Transverse colon (tissue), 4 donors: Measurements from ENCODE around the gene DNAL1. TPM values are rescaled to one million over a fixed set of nuclear protein-coding genes. Genes with fewer than 3 reads are reported as not detected.

Experiments used
- DNase-seq: peaks from one replicate; pipeline ENCODE4 v3.0.0-alpha.2; 2019
- H3K27ac ChIP-seq, 4 donors: fragments of 200-600 bp; sonication (generic); 2 replicates each; pipeline ENCODE4 v1.5.1; 2016 to 2018; ENCODE audit warnings: inconsistent platforms in 4 of 4
- H3K27me3 ChIP-seq: fragments of 200-600 bp; sonication (generic); 2 replicates; pipeline ENCODE4 v1.5.1; 2017; ENCODE audit warnings: inconsistent platforms
- H3K36me3 ChIP-seq, 4 donors: fragments of 200-600 bp; sonication (generic); 2 replicates each; pipeline ENCODE4 v1.5.1; 2017 to 2019; ENCODE audit warnings: inconsistent platforms in 4 of 4
- H3K4me1 ChIP-seq, 4 donors: fragments of 200-600 bp; sonication (generic); 2 replicates each; pipeline ENCODE4 v1.5.1; 2017 to 2020; ENCODE audit warnings: inconsistent platforms in 4 of 4
- H3K4me3 ChIP-seq, 4 donors: fragments of 200-600 bp; sonication (generic); 1 replicate in 1 of 4; 2 replicates in 3 of 4; pipeline versions ENCODE4 v1.5.1 to v1.6.1; 2017 to 2019; ENCODE audit warnings: inconsistent platforms in 4 of 4
- H3K9me3 ChIP-seq, 2 donors: fragments of 200-600 bp; sonication (generic); 2 replicates each; pipeline ENCODE4 v1.5.1; 2017 to 2019; ENCODE audit warnings: inconsistent platforms in 2 of 2
- EP300 ChIP-seq: sonication (generic); formaldehyde crosslinking; IDR thresholded peaks from one replicate; pipeline ENCODE4 v1.6.1; 2017; ENCODE audit warnings: antibody characterized with exemption, low read depth
- POLR2A ChIP-seq: fragments of 450-650 bp; IDR thresholded peaks from one replicate; pipeline ENCODE4 v1.6.1; 2016; ENCODE audit warnings: antibody characterized with exemption, mild to moderate bottlenecking, moderate library complexity
- POLR2AphosphoS5 ChIP-seq, 3 donors: sonication (generic); formaldehyde crosslinking; IDR thresholded peaks; one replicate each; pipeline ENCODE4 v1.6.1; 2016; ENCODE audit warnings: antibody characterized with exemption in 3 of 3
- WGBS, 2 donors: methylation state at CpG; one replicate each; pipeline ENCODE4 v1.1.5; 2018; ENCODE audit warnings: low coverage in 1 of 2; 5-methylcytosine and 5-hydroxymethylcytosine counted together
- in situ Hi-C, 4 donors: fragments of 200-750 bp; cut with MboI; loops; one replicate each; pipeline versions ENCODE4 v1.15.0 to v1.15.1; 2017; ENCODE audit warnings: low sequenced_read_pairs in 3 of 4, low pct_ligation_motif_present in 1 of 4, low pct_unique_long_range_greater_than_20kb in 1 of 4
- intact Hi-C: fragments of 100-400 bp; cut with DNase I; formaldehyde crosslinking; loops from one replicate; pipeline ENCODE4 v1.15.1; 2023; ENCODE audit warnings: low total_unique reads
- small RNA-seq, 4 donors: library from RNA; depleted of rRNA; stranded (forward); fragments of <200 nt; gene quantifications; one replicate each; pipeline ENCODE3, GENCODE V24; 2016
- total RNA-seq, 4 donors: library from RNA; depleted of rRNA; stranded (reverse); fragments of >200 nt; gene quantifications; one replicate each; pipeline ENCODE4 v1.1.0, GENCODE V29; 2016
- TF ChIP-seq, protein P1 (sequence below), 5 experiments: fragments of 200-600 bp in 3 of 5; fragments of 450-650 bp in 2 of 5; sonication (generic) in 3 of 5; IDR thresholded peaks; 1 replicate in 2 of 5; 2 replicates in 3 of 5; pipeline ENCODE4 v1.5.1; 2016 to 2017; ENCODE audit warnings: antibody characterized with exemption in 5 of 5, inconsistent platforms in 3 of 5, mild to moderate bottlenecking in 2 of 5, moderate library complexity in 1 of 5

The DNAL1 gene
- total RNA-seq, 4 donors from 2014 or later, result 0.80 to 6.3 (median 2.9) TPM

DNA sequence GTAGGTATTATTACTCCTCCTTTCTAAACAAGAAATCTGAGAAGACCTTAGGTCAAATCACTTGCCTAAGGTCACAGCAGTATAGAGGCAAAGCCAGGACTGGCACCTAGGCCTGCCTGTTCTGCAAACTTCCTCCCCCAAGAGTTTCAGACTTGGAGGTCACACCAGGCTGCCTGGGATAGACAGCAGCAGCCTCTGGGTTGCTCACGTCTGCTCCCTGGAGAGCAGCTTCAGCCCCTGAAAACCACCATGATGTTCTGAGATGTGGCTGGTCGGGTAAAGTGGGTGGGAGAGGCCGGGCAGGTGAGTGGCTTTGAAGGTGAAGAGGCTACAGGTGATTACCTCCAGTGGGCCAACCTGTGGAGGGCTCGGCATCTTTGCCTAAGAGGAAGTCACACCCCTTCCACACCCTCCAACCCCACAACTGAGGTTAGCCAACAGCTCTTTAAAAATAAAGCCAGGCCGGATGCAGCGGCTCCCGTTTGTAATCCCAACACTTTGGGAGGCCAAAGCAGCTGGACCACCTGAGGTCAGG, 106.4 kb downstream of the DNAL1 start:
- in situ Hi-C loops, result no loop called here
- no peaks in the 10 kb centered on the region for H3K9me3 ChIP-seq

DNA sequence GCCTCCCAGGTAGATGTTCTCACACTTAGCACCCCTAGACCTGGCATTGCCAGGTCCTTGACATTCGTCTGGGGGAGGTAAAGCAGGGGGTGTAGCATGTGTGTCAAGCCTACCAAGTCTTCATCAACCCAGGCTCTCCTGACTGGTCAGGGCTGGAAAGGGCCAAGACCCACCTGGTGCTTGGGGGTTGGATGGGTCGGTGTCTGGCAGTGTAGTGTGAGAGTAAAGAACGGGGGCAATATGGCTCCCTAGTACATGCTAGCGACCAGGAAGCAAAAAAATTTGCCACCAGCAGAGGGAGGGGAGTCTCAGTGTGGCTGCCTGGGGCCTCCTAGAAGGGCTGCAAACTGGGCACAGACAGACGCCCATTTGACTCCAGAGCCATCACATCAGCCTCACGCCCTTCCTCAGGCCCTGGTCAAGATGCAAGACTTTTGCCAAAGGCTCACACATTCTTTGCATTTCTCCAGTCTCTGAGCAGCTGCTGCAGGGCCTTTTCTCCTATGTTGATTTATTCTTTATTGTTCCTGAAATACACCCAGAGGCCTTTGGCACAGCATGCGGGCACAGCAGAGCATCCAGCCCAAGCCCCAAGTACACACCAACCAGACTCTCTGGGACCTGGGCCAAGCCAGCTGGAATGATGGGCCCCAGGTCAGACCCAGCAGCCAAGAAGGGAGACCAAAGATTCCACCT, 107.7 kb downstream of the DNAL1 start:
- Histone ChIP-seq H3K4me3 (peak overlapping the region in 1 of 4 donors; percentile 27), H3K36me3 (no peaks in the 10 kb centered on the region), H3K27me3 (no peaks in the 10 kb centered on the region), H3K27ac (peak overlapping the region; percentile 99 to 100 (median 100)), H3K9me3 (no peaks in the 10 kb centered on the region), H3K4me1 (peaks cover 92 to 100% (median 99%) of the 10 kb centered on the region in 4 donors)
- in situ Hi-C loops (no loop called here), intact Hi-C loops (no loop called here)
- TF ChIP-seq, protein P1, sequence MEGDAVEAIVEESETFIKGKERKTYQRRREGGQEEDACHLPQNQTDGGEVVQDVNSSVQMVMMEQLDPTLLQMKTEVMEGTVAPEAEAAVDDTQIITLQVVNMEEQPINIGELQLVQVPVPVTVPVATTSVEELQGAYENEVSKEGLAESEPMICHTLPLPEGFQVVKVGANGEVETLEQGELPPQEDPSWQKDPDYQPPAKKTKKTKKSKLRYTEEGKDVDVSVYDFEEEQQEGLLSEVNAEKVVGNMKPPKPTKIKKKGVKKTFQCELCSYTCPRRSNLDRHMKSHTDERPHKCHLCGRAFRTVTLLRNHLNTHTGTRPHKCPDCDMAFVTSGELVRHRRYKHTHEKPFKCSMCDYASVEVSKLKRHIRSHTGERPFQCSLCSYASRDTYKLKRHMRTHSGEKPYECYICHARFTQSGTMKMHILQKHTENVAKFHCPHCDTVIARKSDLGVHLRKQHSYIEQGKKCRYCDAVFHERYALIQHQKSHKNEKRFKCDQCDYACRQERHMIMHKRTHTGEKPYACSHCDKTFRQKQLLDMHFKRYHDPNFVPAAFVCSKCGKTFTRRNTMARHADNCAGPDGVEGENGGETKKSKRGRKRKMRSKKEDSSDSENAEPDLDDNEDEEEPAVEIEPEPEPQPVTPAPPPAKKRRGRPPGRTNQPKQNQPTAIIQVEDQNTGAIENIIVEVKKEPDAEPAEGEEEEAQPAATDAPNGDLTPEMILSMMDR (IDR thresholded peaks at IDR 0.05), result peak; percentile 19 to 67 (median 28)
- no peak for TF ChIP-seq POLR2A
- TF ChIP-seq POLR2AphosphoS5 (IDR thresholded peaks at IDR 0.05), result peak; percentile 20 to 45 (median 34)
- 20 to 28% methylated on average over 1 to 7 of the region's 7 CpGs for WGBS, 2 donors
- DNase-seq, result peak; percentile 81

More for the DNA sequence above, 106.4 kb downstream of the DNAL1 start:
- H3K4me1 ChIP-seq, result peaks cover 93 to 100% (median 99%) of the 10 kb centered on the region in 4 donors
- intact Hi-C loops, result no loop called here
- DNase-seq, result peak; percentile 40
- no peak overlapping the region for H3K4me3 ChIP-seq
- peak overlapping the region; percentile 99 to 100 (median 100) for H3K27ac ChIP-seq
- no peaks in the 10 kb centered on the region for H3K27me3 ChIP-seq
- TF ChIP-seq POLR2AphosphoS5 (IDR thresholded peaks at IDR 0.05), result no peak
- TF ChIP-seq POLR2A, result no peak
- TF ChIP-seq, protein P1 (IDR thresholded peaks at IDR 0.05), result no peak
- no peak for TF ChIP-seq EP300
- WGBS, 2 donors, result 24% methylated on average over 7 of the region's 7 CpGs; no CpG with 5 or more reads in 1 of the 2 donors
- no peaks in the 10 kb centered on the region for H3K36me3 ChIP-seq

Small RNA genes lying within 50 kb of the gene (small RNA-seq; reads per million reads assigned to genes)
- gene RNU6-240P, result 0 reads per million in 4 donors

Other genes with a start within 250 kb of the DNAL1 start
- 100 to 1,000 TPM in 2 of 4 donors, 10 to 100 TPM in 2; 64.7 to 117 (median 103) TPM for gene NUMB, start 186.4 kb upstream of the DNAL1 start, total RNA-seq
- 10 to 100 TPM in 3 of 4 donors, 1 to 10 TPM in 1; 9.6 to 39.8 (median 18.0) TPM for gene RIOX1, start 154.1 kb upstream of the DNAL1 start, total RNA-seq
- 10 to 100 TPM in 1 of 4 donors, 1 to 10 TPM in 2, under 1 TPM in 1; 0.40 to 10.9 (median 7.6) TPM for gene ACOT1, start 107.8 kb upstream of the DNAL1 start, total RNA-seq
- under 1 TPM in 2 of 4 donors, not detected in 2; 0.41 to 0.79 TPM for gene HEATR4, start 86.0 kb upstream of the DNAL1 start, total RNA-seq
- 10 to 100 TPM; 10.1 to 76.3 (median 53.6) TPM for gene ACOT2, start 75.8 kb upstream of the DNAL1 start, total RNA-seq
- 1 to 10 TPM in 2 of 4 donors, not detected in 2; 3.5 to 5.2 TPM for gene ACOT4, start 53.1 kb upstream of the DNAL1 start, total RNA-seq
- gene ACOT6, start 32.5 kb upstream of the DNAL1 start, total RNA-seq, result not detected
- 10 to 100 TPM; 12.7 to 22.1 (median 12.7) TPM for gene PNMA1, start 69.4 kb downstream of the DNAL1 start, total RNA-seq
- gene PTGR2, start 206.8 kb downstream of the DNAL1 start, total RNA-seq, result 10 to 100 TPM in 2 of 4 donors, 1 to 10 TPM in 2; 1.8 to 15.8 (median 10.8) TPM
- gene ZNF410, start 241.9 kb downstream of the DNAL1 start, total RNA-seq, result 100 to 1,000 TPM in 1 of 4 donors, 10 to 100 TPM in 3; 33.2 to 104 (median 45.9) TPM